ENCODE results near the gene PARP8. TPM values are rescaled to one million over a fixed set of nuclear protein-coding genes. Genes with fewer than 3 reads are reported as not detected.

Gene PARP8
- total and polyA plus RNA-seq, 9 of the 15 experiments (the other 6 are each of a cell fraction or from before 2014, with no cell fraction given), result 0.03 to 0.31 TPM; not detected in 7

- TF ChIP-seq ZBTB11 (CRISPR knock-in tag; IDR thresholded peaks at IDR 0.05), result no peak
- no peak for TF ChIP-seq ZBTB5 (IDR thresholded peaks at IDR 0.05)
- TF ChIP-seq TAF9B (IDR thresholded peaks at IDR 0.05; ENCODE audit: partially characterized antibody), result no peak
- no peak for TF ChIP-seq TFAP4 (CRISPR knock-in tag; IDR thresholded peaks at IDR 0.05; ENCODE audit: borderline replicate concordance)
- TF ChIP-seq NFE2L1 (tag; IDR thresholded peaks at IDR 0.05; ENCODE audit: borderline replicate concordance, low read depth), result no peak
- TF ChIP-seq CHD4 (IDR thresholded peaks at IDR 0.05; ENCODE audit: insufficient read depth, insufficient replicate concordance, low read depth, low read length, poor library complexity, severe bottlenecking), result no peak
- no peak for TF ChIP-seq ATF7 (IDR thresholded peaks at IDR 0.05)
- no peak for TF ChIP-seq ZBTB33 (CRISPR knock-in tag; IDR thresholded peaks at IDR 0.05)
- no peak for TF ChIP-seq SMC3 (conservative IDR thresholded peaks at IDR 0.05; ENCODE audit: insufficient read depth, low read depth, low read length)
- no peak for TF ChIP-seq NFATC3 (IDR thresholded peaks at IDR 0.05)
Observed at GRCh38 chr5:50839472-50839871, 173.0 kb downstream of the PARP8 start (continued).
